ENCODE data around the gene CTU2. TPM values are rescaled to one million over a fixed set of nuclear protein-coding genes. Genes with fewer than 3 reads are reported as not detected.

Gene CTU2
- total and polyA plus RNA-seq, 2 of the 8 experiments (the other 6 are each of a cell fraction or from before 2014, with no cell fraction given) = 32.7 to 42.9 TPM

DNA sequence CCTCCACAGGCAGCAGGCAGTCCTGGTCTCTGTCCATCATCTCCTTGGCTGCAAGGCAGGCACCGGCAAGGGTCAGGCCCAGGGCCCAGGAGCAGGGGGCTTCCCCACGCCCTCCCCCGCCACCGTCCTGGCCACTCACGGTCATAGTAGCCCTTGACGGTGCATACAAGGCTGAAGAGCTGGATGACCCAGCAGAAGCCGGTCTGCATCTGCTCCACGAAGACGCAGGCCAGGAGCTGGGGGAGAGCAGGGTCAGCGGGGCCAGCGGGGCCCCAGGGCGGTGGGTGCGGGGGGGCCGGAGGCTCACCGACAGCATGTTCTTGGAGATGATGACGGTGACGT is 20.1 kb downstream of the CTU2 start (continued):
- TF ChIP-seq CBX8 (IDR thresholded peaks at IDR 0.05; ENCODE audit: borderline replicate concordance, low read depth, low read length) (no peak), SIN3A (conservative IDR thresholded peaks at IDR 0.05 in 1 of 2, IDR thresholded peaks at IDR 0.05 in 1 of 2; ENCODE audit: low read depth in 1 of 2, low read length in 2 of 2) (no peak), CHD1 (IDR thresholded peaks at IDR 0.05; ENCODE audit: low read depth, low read length) (no peak), JUN (IDR thresholded peaks at IDR 0.05; ENCODE audit: low read depth, low read length) (no peak), TAF1 (IDR thresholded peaks at IDR 0.05; ENCODE audit: low read depth, low read length) (no peak)

Measured in H1 (cell line).